ENCODE data around the gene MAB21L3. TPM values are rescaled to one million over a fixed set of nuclear protein-coding genes. Genes with fewer than 3 reads are reported as not detected.

Gene MAB21L3
- total RNA-seq, 1 experiment from 2014 or later: not detected

DNA sequence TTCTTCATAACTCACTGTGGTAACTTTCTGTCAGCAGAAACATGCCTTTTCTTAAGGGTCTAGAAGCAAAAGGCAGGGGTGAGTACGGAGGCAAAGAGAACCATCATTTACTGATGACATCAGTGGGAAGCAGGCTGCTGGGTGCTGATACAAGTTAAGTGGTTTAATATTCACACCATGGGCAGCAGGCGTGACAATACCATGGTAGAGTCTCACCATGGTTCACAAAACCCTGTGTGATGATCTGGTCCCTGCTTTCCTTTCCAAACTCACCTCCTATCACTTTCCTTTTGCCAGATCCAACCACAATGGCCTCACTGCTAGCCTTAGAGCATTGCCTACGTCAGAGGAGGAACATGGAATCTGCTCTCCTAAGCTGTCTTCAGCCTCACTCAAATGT, 8.7 kb downstream of the MAB21L3 start:
- Histone ChIP-seq H2BK5ac (ENCODE audit: insufficient read length, low read length) (no peak overlapping the region), H3K4me2 (ENCODE audit: insufficient read depth, insufficient read length, low read length) (no peak overlapping the region), H3K56ac (ENCODE audit: insufficient read length, low read depth, low read length) (no peak overlapping the region), H4K20me1 (ENCODE audit: control insufficient read depth, insufficient read depth, insufficient read length) (no peaks in the 10 kb centered on the region), H3K23ac (ENCODE audit: insufficient read length, low read depth, low read length) (no peak overlapping the region), H3K27me3 (ENCODE audit: insufficient read depth, low read length) (no peaks in the 10 kb centered on the region), H2BK15ac (ENCODE audit: low read depth, low read length) (no peak overlapping the region), H3K79me1 (ENCODE audit: insufficient read depth, low read depth, low read length, poor library complexity, severe bottlenecking) (no peaks in the 10 kb centered on the region), H3K9me3 (ENCODE audit: control insufficient read depth, low read depth, low read length) (no peaks in the 10 kb centered on the region), H3K18ac (ENCODE audit: insufficient read length, low read depth, low read length) (no peak overlapping the region), H4K5ac (ENCODE audit: insufficient read length, low read depth, low read length) (no peak overlapping the region), H4K8ac (replicated peaks; ENCODE audit: insufficient read length, low read depth, low read length) (no peak overlapping the region), H3K79me2 (ENCODE audit: insufficient read depth, low read length) (no peaks in the 10 kb centered on the region), H3K27ac (ENCODE audit: insufficient read length, low read depth, low read length) (no peak overlapping the region), H3T11ph (ENCODE audit: low read length) (no peak overlapping the region), H3K23me2 (ENCODE audit: insufficient read length, low read depth, low read length, poor library complexity, severe bottlenecking) (no peaks in the 10 kb centered on the region), H3K4ac (ENCODE audit: low read depth, low read length) (no peak overlapping the region), H3K14ac (ENCODE audit: insufficient read depth, low read length) (no peak overlapping the region), H3K9ac (ENCODE audit: extremely low read depth, insufficient read length, low read length) (no peak overlapping the region), H3K4me1 (ENCODE audit: insufficient read depth, low read length) (no peaks in the 10 kb centered on the region), H2BK120ac (ENCODE audit: low read depth, low read length, poor library complexity, severe bottlenecking) (no peak overlapping the region), H2AK5ac (ENCODE audit: insufficient read length, low read length) (no peak overlapping the region), H2BK20ac (ENCODE audit: low read depth, low read length, poor library complexity, severe bottlenecking) (no peak overlapping the region), H4K91ac (ENCODE audit: insufficient read length, low read depth, low read length) (no peak overlapping the region), H2BK12ac (ENCODE audit: insufficient read length, low read depth, low read length) (no peak overlapping the region), H2AFZ (ENCODE audit: low read length) (no peak overlapping the region)
- Mint-ChIP-seq H3K4me1 (no peaks in the 10 kb centered on the region; a peak in 1 of 4 replicates), H3K27me3 (ENCODE audit: low read depth) (peaks cover 1% of the 10 kb centered on the region; the same call in 1 of the 2 replicates), H3K27ac (no peak overlapping the region), H3K4me3 (no peak overlapping the region), H3K9me3 (no peaks in the 10 kb centered on the region), H3K36me3 (ENCODE audit: insufficient read depth in 1 of 3, low read depth in 3 of 3) (no peaks in the 10 kb centered on the region)
- DNase-seq: no peak
- TF ChIP-seq, protein P1, sequence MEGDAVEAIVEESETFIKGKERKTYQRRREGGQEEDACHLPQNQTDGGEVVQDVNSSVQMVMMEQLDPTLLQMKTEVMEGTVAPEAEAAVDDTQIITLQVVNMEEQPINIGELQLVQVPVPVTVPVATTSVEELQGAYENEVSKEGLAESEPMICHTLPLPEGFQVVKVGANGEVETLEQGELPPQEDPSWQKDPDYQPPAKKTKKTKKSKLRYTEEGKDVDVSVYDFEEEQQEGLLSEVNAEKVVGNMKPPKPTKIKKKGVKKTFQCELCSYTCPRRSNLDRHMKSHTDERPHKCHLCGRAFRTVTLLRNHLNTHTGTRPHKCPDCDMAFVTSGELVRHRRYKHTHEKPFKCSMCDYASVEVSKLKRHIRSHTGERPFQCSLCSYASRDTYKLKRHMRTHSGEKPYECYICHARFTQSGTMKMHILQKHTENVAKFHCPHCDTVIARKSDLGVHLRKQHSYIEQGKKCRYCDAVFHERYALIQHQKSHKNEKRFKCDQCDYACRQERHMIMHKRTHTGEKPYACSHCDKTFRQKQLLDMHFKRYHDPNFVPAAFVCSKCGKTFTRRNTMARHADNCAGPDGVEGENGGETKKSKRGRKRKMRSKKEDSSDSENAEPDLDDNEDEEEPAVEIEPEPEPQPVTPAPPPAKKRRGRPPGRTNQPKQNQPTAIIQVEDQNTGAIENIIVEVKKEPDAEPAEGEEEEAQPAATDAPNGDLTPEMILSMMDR (conservative IDR thresholded peaks at IDR 0.05): no peak
- no CpG with 5 or more reads among the region's 3 CpGs for WGBS (ENCODE audit: extremely low coverage, insufficient read length, low lambda C conversion rate)
